NCI-H2171 (cell line): Measurements from ENCODE around the gene CHAT.

Source experiments
- DNase-seq: peaks from one replicate; lab custom pipeline; 2025; lab: John Stamatoyannopoulos, UW

The CHAT gene

GRCh38 chr10:49631975-49632374, 18.1 kb downstream of the CHAT start:
- no peak for DNase-seq

- no peak for DNase-seq
These were observed 18.8 kb downstream of the CHAT start for GRCh38 chr10:49632406-49633317.

- peak; percentile 45 for DNase-seq
These were observed 19.7 kb downstream of the CHAT start for GRCh38 chr10:49633327-49634068.

- no peak for DNase-seq
These were observed 20.3 kb downstream of the CHAT start for GRCh38 chr10:49634069-49634660.

- DNase-seq, result no peak
These were observed 28.5 kb downstream of the CHAT start for GRCh38 chr10:49642311-49642710.

GRCh38 chr10:49643241-49644034, 29.6 kb downstream of the CHAT start:
- no peak for DNase-seq

- no peak for DNase-seq
These were observed 30.3 kb downstream of the CHAT start for GRCh38 chr10:49644035-49644646.

- DNase-seq, result no peak
These were observed 31.6 kb downstream of the CHAT start for GRCh38 chr10:49645417-49645816.

- no peak for DNase-seq
These were observed 32.3 kb downstream of the CHAT start for GRCh38 chr10:49645871-49646870.

GRCh38 chr10:49647554-49647953, 33.7 kb downstream of the CHAT start:
- no peak for DNase-seq

- DNase-seq, result no peak
These were observed 34.4 kb downstream of the CHAT start for GRCh38 chr10:49647985-49648795.

- DNase-seq, result no peak
These were observed 35.5 kb downstream of the CHAT start for GRCh38 chr10:49649294-49649693.

GRCh38 chr10:49649936-49650723, 36.3 kb downstream of the CHAT start:
- no peak for DNase-seq

GRCh38 chr10:49650724-49651034, 36.8 kb downstream of the CHAT start:
- no peak for DNase-seq

- no peak for DNase-seq
These were observed 37.4 kb downstream of the CHAT start for GRCh38 chr10:49651039-49651835.

GRCh38 chr10:49651917-49652316, 38.1 kb downstream of the CHAT start:
- DNase-seq, result no peak

- no peak for DNase-seq
These were observed 38.8 kb downstream of the CHAT start for GRCh38 chr10:49652421-49653272.
